ENCODE results near the gene LMAN2L.

LMAN2L gene

DNA sequence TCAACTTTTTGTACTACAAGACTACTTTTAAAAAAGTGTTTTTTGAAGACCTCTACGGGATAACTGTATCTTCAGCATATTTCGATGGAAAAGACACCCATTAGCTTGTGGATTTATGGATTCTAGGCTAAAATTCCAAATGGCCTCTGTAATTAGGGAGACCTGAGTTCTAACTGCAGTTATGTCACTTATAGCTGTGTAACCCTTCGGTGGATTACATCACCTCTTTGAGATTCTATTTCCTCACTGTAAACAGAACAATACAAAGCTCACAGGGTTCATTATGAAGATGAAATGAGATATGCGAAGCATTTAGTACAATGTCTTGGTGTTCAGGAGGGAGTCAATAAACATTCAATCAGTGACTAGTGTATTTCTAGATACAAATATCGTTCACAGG lies 24.2 kb downstream of the LMAN2L start:
- no peak overlapping the region for H3K4me3 ChIP-seq (ENCODE audit: low read depth, low read length)
- no peak for DNase-seq (ENCODE audit: low read depth)
- TF ChIP-seq, protein P1, sequence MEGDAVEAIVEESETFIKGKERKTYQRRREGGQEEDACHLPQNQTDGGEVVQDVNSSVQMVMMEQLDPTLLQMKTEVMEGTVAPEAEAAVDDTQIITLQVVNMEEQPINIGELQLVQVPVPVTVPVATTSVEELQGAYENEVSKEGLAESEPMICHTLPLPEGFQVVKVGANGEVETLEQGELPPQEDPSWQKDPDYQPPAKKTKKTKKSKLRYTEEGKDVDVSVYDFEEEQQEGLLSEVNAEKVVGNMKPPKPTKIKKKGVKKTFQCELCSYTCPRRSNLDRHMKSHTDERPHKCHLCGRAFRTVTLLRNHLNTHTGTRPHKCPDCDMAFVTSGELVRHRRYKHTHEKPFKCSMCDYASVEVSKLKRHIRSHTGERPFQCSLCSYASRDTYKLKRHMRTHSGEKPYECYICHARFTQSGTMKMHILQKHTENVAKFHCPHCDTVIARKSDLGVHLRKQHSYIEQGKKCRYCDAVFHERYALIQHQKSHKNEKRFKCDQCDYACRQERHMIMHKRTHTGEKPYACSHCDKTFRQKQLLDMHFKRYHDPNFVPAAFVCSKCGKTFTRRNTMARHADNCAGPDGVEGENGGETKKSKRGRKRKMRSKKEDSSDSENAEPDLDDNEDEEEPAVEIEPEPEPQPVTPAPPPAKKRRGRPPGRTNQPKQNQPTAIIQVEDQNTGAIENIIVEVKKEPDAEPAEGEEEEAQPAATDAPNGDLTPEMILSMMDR (IDR thresholded peaks at IDR 0.05; ENCODE audit: low read depth, low read length): no peak

- no peak for DNase-seq (ENCODE audit: low read depth)
- TF ChIP-seq MYC (IDR thresholded peaks at IDR 0.05; ENCODE audit: low read depth, low read length): no peak
- TF ChIP-seq POLR2A (IDR thresholded peaks at IDR 0.05; ENCODE audit: extremely low read depth, insufficient read length): no peak
- TF ChIP-seq, protein P1 (IDR thresholded peaks at IDR 0.05; ENCODE audit: low read depth, low read length): no peak
- TF ChIP-seq, protein P2, sequence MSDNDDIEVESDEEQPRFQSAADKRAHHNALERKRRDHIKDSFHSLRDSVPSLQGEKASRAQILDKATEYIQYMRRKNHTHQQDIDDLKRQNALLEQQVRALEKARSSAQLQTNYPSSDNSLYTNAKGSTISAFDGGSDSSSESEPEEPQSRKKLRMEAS (IDR thresholded peaks at IDR 0.05; ENCODE audit: low read depth, low read length): no peak
- no peak overlapping the region for H3K4me3 ChIP-seq (ENCODE audit: low read depth, low read length)
These were observed 28.9 kb downstream of the LMAN2L start for GRCh38 chr2:96710985-96711384.

GRCh38 chr2:96703021-96703751 lies 36.7 kb downstream of the LMAN2L start:
- DNase-seq (ENCODE audit: low read depth): no peak
- no peak overlapping the region for H3K4me3 ChIP-seq (ENCODE audit: low read depth, low read length)
- no peak for TF ChIP-seq POLR2A (IDR thresholded peaks at IDR 0.05; ENCODE audit: extremely low read depth, insufficient read length)
- TF ChIP-seq, protein P1 (IDR thresholded peaks at IDR 0.05; ENCODE audit: low read depth, low read length): no peak
- no peak for TF ChIP-seq MYC (IDR thresholded peaks at IDR 0.05; ENCODE audit: low read depth, low read length)
- TF ChIP-seq, protein P2 (IDR thresholded peaks at IDR 0.05; ENCODE audit: low read depth, low read length): no peak

DNA sequence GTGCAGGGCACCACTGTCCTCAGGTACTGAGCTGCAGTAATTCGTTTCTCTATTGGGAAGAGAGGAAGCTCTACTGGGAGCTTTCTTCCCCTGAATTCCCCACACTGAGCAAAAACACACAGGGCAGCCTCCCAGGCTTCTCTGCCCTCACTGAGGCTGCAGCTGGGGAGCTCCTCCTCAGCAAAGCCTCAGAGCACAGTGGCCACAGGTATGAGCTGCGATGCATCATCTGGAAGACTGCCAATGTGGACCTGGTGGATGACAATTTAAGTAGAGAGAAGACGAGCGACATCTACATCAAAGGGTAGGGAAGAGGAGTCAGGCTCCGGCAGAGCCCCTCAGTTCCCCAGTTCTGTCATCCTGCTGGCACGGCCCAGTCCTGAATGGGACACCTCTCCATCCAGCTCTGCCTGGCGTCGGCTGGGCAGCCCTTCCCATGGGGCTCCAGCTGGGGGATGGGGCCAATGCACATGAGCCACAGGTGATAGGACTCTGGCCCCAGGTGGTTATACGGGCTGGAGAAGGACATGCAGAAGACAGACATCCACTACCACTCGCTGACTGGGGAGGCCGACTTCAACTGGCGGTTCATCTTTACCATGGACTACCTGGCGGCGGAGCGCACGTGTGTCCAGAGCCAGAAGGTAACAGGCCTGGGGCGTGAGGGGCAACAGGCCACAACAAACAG lies 37.6 kb downstream of the LMAN2L start:
- TF ChIP-seq, protein P2 (IDR thresholded peaks at IDR 0.05; ENCODE audit: low read depth, low read length): no peak
- TF ChIP-seq MYC (IDR thresholded peaks at IDR 0.05; ENCODE audit: low read depth, low read length) (no peak), POLR2A (IDR thresholded peaks at IDR 0.05; ENCODE audit: extremely low read depth, insufficient read length) (no peak)
- TF ChIP-seq, protein P1 (IDR thresholded peaks at IDR 0.05; ENCODE audit: low read depth, low read length): no peak
- no peak overlapping the region for H3K4me3 ChIP-seq (ENCODE audit: low read depth, low read length)
- no peak for DNase-seq (ENCODE audit: low read depth)

DNA sequence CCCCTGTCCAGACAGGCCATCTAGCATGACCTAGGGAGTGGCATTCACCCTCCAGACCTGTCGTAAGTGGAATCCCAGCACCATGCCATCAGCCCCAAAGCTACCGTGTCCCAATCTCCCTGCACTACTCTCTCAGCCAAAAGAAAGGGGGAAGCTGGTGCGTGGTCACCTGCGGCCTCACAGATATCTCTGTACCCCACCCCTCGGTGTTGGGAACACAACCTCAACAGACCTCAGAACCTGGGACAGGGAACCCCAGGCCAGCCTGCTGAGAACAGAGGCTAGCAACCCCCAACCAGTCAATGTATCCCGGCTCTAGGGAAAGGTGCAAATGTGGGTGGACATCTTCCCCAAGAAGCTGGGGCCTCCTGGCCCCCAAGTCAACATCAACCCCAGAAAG lies 38.2 kb downstream of the LMAN2L start:
- TF ChIP-seq POLR2A (IDR thresholded peaks at IDR 0.05; ENCODE audit: extremely low read depth, insufficient read length): no peak
- TF ChIP-seq, protein P1 (IDR thresholded peaks at IDR 0.05; ENCODE audit: low read depth, low read length): no peak
- TF ChIP-seq MYC (IDR thresholded peaks at IDR 0.05; ENCODE audit: low read depth, low read length): no peak
- TF ChIP-seq, protein P2 (IDR thresholded peaks at IDR 0.05; ENCODE audit: low read depth, low read length): no peak
- no peak overlapping the region for H3K4me3 ChIP-seq (ENCODE audit: low read depth, low read length)
- DNase-seq (ENCODE audit: low read depth): no peak
